Transverse colon (tissue), 4 donors: Measurements from ENCODE around the gene NPRL2.

Source experiments
- CTCF ChIP-seq, 5 experiments: fragments of 200-600 bp in 3 of 5; fragments of 450-650 bp in 2 of 5; sonication (generic) in 3 of 5; IDR thresholded peaks; 1 replicate in 2 of 5; 2 replicates in 3 of 5; pipeline ENCODE4 v1.5.1; 2016 to 2017; ENCODE audit warnings: antibody characterized with exemption in 5 of 5, inconsistent platforms in 3 of 5, mild to moderate bottlenecking in 2 of 5, moderate library complexity in 1 of 5
- POLR2A ChIP-seq: fragments of 450-650 bp; IDR thresholded peaks from one replicate; pipeline ENCODE4 v1.6.1; 2016; ENCODE audit warnings: antibody characterized with exemption, mild to moderate bottlenecking, moderate library complexity
- POLR2AphosphoS5 ChIP-seq, 3 donors: sonication (generic); formaldehyde crosslinking; IDR thresholded peaks; one replicate each; pipeline ENCODE4 v1.6.1; 2016; ENCODE audit warnings: antibody characterized with exemption in 3 of 3

DNA sequence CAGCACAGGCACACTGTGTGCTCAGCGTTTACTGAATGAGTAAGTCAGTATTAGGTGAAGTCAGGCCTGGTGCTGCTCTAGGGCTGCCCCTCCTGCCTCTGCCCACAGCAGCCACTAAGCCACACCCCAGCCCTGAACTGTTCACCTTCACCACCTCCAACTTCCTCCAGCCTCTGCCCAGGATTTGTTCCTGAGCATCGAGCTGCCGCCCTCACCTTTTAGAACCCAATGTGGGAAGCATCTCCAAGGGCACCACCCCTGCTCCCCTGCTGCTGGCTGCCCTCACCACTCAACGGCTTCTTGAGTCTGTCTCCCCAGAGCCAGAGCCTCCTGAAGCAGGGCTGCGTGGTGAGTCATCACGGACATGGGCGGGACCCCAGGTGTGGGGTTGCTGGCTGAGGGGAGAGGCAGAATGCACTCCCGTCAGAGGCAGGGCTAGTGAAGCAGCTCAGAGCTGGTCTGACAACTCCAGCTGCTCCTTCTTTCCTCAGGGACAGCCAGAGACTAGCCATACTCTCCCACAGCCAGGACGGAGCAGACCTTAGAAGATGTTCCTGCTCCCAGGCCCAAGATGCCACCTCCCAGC is 33.8 kb downstream of the NPRL2 start:
- TF ChIP-seq POLR2A = peak; percentile 85
- no peak for TF ChIP-seq CTCF (IDR thresholded peaks at IDR 0.05)
- TF ChIP-seq POLR2AphosphoS5 (IDR thresholded peaks at IDR 0.05) = peak; percentile 65 to 87 (median 83)
